Esophagus muscularis mucosa (tissue), 4 donors: ENCODE data around the gene PXDN. TPM values are rescaled to one million over a fixed set of nuclear protein-coding genes. Genes with fewer than 3 reads are reported as not detected.

ENCODE experiments used
- DNase-seq: peaks from one replicate; pipeline ENCODE4 v3.0.0-alpha.2; 2017; ENCODE audit errors: extremely low spot score
- H3K27ac ChIP-seq, 4 donors: fragments of 200-600 bp; sonication (generic); replicated peaks in 1 of 4; 1 replicate in 3 of 4; 2 replicates in 1 of 4; pipeline ENCODE4 v1.5.1; 2016 to 2019; ENCODE audit warnings: mild to moderate bottlenecking in 1 of 4
- H3K27me3 ChIP-seq, 4 donors: fragments of 200-600 bp; sonication (generic); one replicate each; pipeline versions ENCODE4 v1.5.1 to v1.6.0; 2016 to 2019
- H3K36me3 ChIP-seq, 4 donors: fragments of 200-600 bp; sonication (generic); one replicate each; pipeline ENCODE4 v1.5.1; 2016 to 2019
- H3K4me1 ChIP-seq, 4 donors: fragments of 200-600 bp; sonication (generic); one replicate each; pipeline ENCODE4 v1.5.1; 2016 to 2019
- H3K4me3 ChIP-seq, 4 donors: fragments of 200-600 bp; sonication (generic); 1 replicate in 2 of 4; 2 replicates in 2 of 4; pipeline ENCODE4 v1.5.1; 2016 to 2019; ENCODE audit warnings: mild to moderate bottlenecking in 4 of 4, moderate library complexity in 1 of 4
- H3K9me3 ChIP-seq, 4 donors: fragments of 200-600 bp; sonication (generic); 1 replicate in 3 of 4; 2 replicates in 1 of 4; pipeline ENCODE4 v1.5.1; 2016 to 2019
- EP300 ChIP-seq: sonication (generic); formaldehyde crosslinking; IDR thresholded peaks from one replicate; pipeline ENCODE4 v1.6.1; 2017; ENCODE audit warnings: antibody characterized with exemption
- POLR2A ChIP-seq: fragments of 450-650 bp; IDR thresholded peaks from one replicate; pipeline ENCODE4 v1.6.1; 2017; ENCODE audit warnings: antibody characterized with exemption, moderate library complexity, mild to moderate bottlenecking, low read depth
- POLR2AphosphoS5 ChIP-seq, 2 donors: sonication (generic); formaldehyde crosslinking; IDR thresholded peaks; one replicate each; pipeline ENCODE4 v1.6.1; 2017; ENCODE audit warnings: antibody characterized with exemption in 2 of 2
- WGBS: methylation state at CpG from one replicate; pipeline ENCODE4 v1.1.5; 2018; 5-methylcytosine and 5-hydroxymethylcytosine counted together
- intact Hi-C: fragments of 100-400 bp; cut with DNase I; formaldehyde crosslinking; loops from one replicate; pipeline ENCODE4 v1.15.1; 2023
- total RNA-seq, 4 donors: library from RNA; depleted of rRNA; stranded (reverse); fragments of >200 nt; gene quantifications; one replicate each; pipeline versions ENCODE4 v1.1.0 to v1.2.1, GENCODE V29; 2016
- TF ChIP-seq, protein P1 (sequence below), 3 experiments: fragments of 200-600 bp in 2 of 3; fragments of 450-650 bp in 1 of 3; sonication (generic) in 2 of 3; IDR thresholded peaks; one replicate each; pipeline ENCODE4 v1.5.1; 2017 to 2019; ENCODE audit warnings: antibody characterized with exemption in 3 of 3, mild to moderate bottlenecking in 2 of 3, moderate library complexity in 1 of 3

Gene PXDN
- total RNA-seq, 4 donors from 2014 or later: 19.9 to 81.6 (median 50.1) TPM

DNA sequence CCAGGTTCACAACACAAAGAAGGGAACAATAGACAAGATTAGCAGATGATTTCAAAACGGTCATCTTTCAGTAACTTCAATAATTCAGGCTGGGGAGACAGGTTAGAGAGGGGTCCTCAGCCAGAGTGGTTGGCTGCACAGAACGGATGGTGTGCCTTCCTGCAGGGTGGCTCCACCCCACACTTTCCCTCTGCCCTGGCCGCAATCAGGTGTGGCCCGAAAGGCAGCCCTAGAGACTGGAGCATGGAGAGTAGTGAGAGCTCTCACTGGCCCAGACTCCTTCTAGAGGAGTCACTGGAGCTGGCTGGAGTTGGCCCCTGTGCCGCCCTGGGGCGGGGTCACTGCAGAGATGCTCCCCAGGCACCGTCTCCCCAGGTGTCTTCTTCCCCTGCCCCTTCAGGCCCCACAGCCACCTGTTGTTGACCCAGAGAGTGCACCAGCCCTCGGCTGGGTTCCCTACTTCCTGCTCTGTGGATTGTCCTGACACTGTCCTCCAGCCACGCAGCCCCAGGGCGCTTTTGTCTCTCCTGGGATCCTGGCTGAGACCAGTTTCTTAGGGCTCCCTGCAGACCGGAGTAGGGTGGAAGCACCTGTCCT lies 126.8 kb downstream of the PXDN start:
- Histone ChIP-seq H3K27ac (no peak overlapping the region), H3K27me3 (no peaks in the 10 kb centered on the region), H3K4me1 (no peaks in the 10 kb centered on the region), H3K36me3 (no peaks in the 10 kb centered on the region), H3K9me3 (no peaks in the 10 kb centered on the region), H3K4me3 (no peak overlapping the region)
- TF ChIP-seq, protein P1, sequence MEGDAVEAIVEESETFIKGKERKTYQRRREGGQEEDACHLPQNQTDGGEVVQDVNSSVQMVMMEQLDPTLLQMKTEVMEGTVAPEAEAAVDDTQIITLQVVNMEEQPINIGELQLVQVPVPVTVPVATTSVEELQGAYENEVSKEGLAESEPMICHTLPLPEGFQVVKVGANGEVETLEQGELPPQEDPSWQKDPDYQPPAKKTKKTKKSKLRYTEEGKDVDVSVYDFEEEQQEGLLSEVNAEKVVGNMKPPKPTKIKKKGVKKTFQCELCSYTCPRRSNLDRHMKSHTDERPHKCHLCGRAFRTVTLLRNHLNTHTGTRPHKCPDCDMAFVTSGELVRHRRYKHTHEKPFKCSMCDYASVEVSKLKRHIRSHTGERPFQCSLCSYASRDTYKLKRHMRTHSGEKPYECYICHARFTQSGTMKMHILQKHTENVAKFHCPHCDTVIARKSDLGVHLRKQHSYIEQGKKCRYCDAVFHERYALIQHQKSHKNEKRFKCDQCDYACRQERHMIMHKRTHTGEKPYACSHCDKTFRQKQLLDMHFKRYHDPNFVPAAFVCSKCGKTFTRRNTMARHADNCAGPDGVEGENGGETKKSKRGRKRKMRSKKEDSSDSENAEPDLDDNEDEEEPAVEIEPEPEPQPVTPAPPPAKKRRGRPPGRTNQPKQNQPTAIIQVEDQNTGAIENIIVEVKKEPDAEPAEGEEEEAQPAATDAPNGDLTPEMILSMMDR (IDR thresholded peaks at IDR 0.05): no peak
- TF ChIP-seq EP300 (no peak), POLR2AphosphoS5 (IDR thresholded peaks at IDR 0.05) (no peak), POLR2A (no peak)
- no peak for DNase-seq
- intact Hi-C loops: no loop called here
- WGBS: 88% methylated on average over 11 of the region's 11 CpGs

DNA sequence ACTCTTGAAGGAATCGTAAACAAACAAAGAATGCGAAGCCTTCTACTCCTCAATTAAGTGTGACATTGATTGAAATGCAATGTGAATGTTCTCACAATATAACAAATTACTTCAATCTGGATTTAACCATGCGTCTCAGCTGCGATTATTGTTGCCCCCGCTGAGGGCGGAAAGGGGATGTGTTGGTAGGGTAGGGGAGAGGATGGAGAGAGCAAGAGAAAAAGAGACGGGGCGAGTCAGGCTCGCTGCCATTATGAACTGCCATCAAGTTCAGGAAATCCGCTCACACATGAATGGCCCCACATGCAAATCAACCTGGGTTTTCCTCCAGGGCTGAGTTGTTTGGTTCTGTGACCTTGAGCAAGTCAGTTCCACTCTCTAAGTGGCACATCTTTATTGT lies 129.8 kb downstream of the PXDN start:
- Histone ChIP-seq H3K4me3 (no peak overlapping the region), H3K36me3 (no peaks in the 10 kb centered on the region), H3K9me3 (no peaks in the 10 kb centered on the region), H3K4me1 (no peaks in the 10 kb centered on the region), H3K27me3 (no peaks in the 10 kb centered on the region), H3K27ac (no peak overlapping the region)
- intact Hi-C loops: no loop called here
- no peak for DNase-seq
- TF ChIP-seq POLR2AphosphoS5 (IDR thresholded peaks at IDR 0.05): no peak
- no peak for TF ChIP-seq EP300
- TF ChIP-seq, protein P1 (IDR thresholded peaks at IDR 0.05): no peak
- no peak for TF ChIP-seq POLR2A
- 72% methylated on average over 10 of the region's 10 CpGs for WGBS

DNA sequence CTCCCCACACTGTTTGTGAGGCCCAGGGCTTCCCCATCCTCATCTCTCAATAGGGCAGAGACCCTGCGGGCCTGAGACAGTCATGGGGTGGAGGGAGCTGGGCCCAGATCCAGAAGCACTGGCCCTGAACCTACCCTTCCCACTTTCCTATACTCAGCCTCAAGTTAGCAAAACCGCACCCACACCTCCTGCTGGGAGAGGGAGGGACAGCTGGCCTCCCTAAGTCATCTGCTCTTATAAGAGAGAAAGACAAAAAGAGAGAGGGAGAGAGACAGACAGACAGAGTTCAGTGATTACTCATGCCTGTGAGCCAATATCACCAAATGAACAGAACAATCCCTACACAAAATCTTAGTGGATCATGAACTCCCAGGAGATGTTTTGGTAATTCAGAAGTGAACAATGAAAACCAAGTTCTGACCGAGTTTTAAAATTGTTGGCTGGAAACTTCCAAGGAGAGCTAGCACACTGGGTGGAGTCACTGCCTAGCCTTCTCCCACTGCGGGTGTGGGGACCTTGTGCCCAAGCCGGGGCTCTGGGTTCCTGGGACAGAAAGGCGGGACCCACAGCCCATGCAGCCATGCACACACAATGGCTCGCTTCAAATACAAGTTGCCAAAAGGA lies 130.5 kb downstream of the PXDN start:
- DNase-seq: no peak
- no peak for TF ChIP-seq POLR2AphosphoS5 (IDR thresholded peaks at IDR 0.05)
- no peak for TF ChIP-seq EP300
- no peak for TF ChIP-seq POLR2A
- TF ChIP-seq, protein P1 (IDR thresholded peaks at IDR 0.05): no peak
- Histone ChIP-seq H3K27ac (no peak overlapping the region), H3K9me3 (no peaks in the 10 kb centered on the region), H3K4me3 (no peak overlapping the region), H3K4me1 (no peaks in the 10 kb centered on the region), H3K36me3 (no peaks in the 10 kb centered on the region), H3K27me3 (no peaks in the 10 kb centered on the region)
- intact Hi-C loops: no loop called here
- WGBS: 84% methylated on average over 7 of the region's 7 CpGs

DNA sequence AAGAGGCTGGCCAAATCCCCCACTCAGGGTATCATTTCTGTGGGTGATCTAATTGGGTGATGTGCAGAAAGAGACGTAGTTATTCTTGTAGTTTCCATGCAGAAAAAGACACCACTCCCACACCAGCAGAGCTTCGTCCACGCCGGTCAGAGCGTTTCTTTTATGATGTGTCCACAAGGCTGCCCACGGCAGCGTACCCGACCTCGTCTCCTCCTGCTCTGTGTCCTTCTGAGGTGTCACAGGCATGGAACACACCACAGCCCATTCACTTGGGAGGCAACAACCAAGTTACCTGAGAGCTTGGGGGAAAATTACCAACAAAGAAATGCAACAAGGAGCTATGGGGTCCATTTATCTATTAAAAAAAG lies 131.3 kb downstream of the PXDN start:
- 98% methylated on average over 9 of the region's 9 CpGs for WGBS
- no peaks in the 10 kb centered on the region for H3K36me3 ChIP-seq
- no peak overlapping the region for H3K4me3 ChIP-seq
- no peak overlapping the region for H3K27ac ChIP-seq
- DNase-seq: no peak
- H3K4me1 ChIP-seq: no peaks in the 10 kb centered on the region
- H3K27me3 ChIP-seq: no peaks in the 10 kb centered on the region
- intact Hi-C loops: no loop called here
- H3K9me3 ChIP-seq: no peaks in the 10 kb centered on the region
- TF ChIP-seq EP300 (no peak), POLR2AphosphoS5 (IDR thresholded peaks at IDR 0.05) (no peak), POLR2A (no peak)
- TF ChIP-seq, protein P1 (IDR thresholded peaks at IDR 0.05): no peak
